Mesenchymal stem cell (in vitro differentiated cells and primary cell): ENCODE measurements around the gene ZNF75A. TPM values are rescaled to one million over a fixed set of nuclear protein-coding genes. Genes with fewer than 3 reads are reported as not detected.
A peak's percentile ranks its signal among the peaks of the same experiment; 100 is the strongest.

Experiments
- DNase-seq: peaks from one replicate; pipeline ENCODE4 v3.0.0-alpha.2; 2013
- H2AFZ ChIP-seq: one replicate; pipeline ENCODE4 v1.6.1; 2013; ENCODE audit warnings: low read depth, mild to moderate bottlenecking, control low read depth, inconsistent platforms, low read length, moderate library complexity
- H2AK5ac ChIP-seq: 2 replicates; pipeline ENCODE4 v1.6.1; 2013; ENCODE audit warnings: low read length, moderate library complexity, mild to moderate bottlenecking, inconsistent platforms; ENCODE audit not compliant: severe bottlenecking
- H2BK120ac ChIP-seq: one replicate; pipeline ENCODE4 v1.6.1; 2013; ENCODE audit warnings: low read depth, mild to moderate bottlenecking, inconsistent platforms, low read length, moderate library complexity
- H2BK12ac ChIP-seq, 2 experiments: one replicate each; pipeline ENCODE4 v1.6.1; 2013; ENCODE audit warnings: inconsistent platforms in 2 of 2, low read length in 2 of 2, mild to moderate bottlenecking in 2 of 2, moderate library complexity in 2 of 2, control low read depth in 1 of 2
- H2BK15ac ChIP-seq: one replicate; pipeline ENCODE4 v1.6.1; 2013; ENCODE audit warnings: mild to moderate bottlenecking, low read depth, inconsistent platforms; ENCODE audit not compliant: poor library complexity, severe bottlenecking
- H2BK5ac ChIP-seq: 2 replicates; pipeline ENCODE4 v1.6.1; 2013; ENCODE audit warnings: low read depth, mild to moderate bottlenecking, low read length, control low read depth, inconsistent platforms; ENCODE audit not compliant: poor library complexity, severe bottlenecking
- H3K14ac ChIP-seq, 2 experiments: one replicate each; pipeline ENCODE4 v1.6.1; 2013; ENCODE audit warnings: inconsistent platforms in 2 of 2, low read length in 2 of 2, control low read depth in 1 of 2, mild to moderate bottlenecking in 1 of 2, moderate library complexity in 1 of 2
- H3K18ac ChIP-seq, 2 experiments: one replicate each; pipeline ENCODE4 v1.6.1; 2013; ENCODE audit warnings: inconsistent platforms in 2 of 2, low read length in 2 of 2, control low read depth in 1 of 2, low read depth in 1 of 2, mild to moderate bottlenecking in 1 of 2
- H3K23ac ChIP-seq, 2 experiments: one replicate each; pipeline ENCODE4 v1.6.1; 2013; ENCODE audit warnings: inconsistent platforms in 2 of 2, low read length in 2 of 2, mild to moderate bottlenecking in 2 of 2, moderate library complexity in 2 of 2, control low read depth in 1 of 2
- H3K27ac ChIP-seq: 2 replicates; pipeline ENCODE4 v1.5.1; 2013; ENCODE audit warnings: mild to moderate bottlenecking, moderate library complexity, low read length, control low read depth, inconsistent platforms; ENCODE audit not compliant: poor library complexity, severe bottlenecking
- H3K27me3 ChIP-seq, 2 experiments: 2 replicates each; pipeline versions ENCODE4 v1.6.1 to v1.7.0; 2013; ENCODE audit warnings: low read length in 2 of 2, mild to moderate bottlenecking in 2 of 2, moderate library complexity in 2 of 2, control low read depth in 1 of 2, inconsistent platforms in 1 of 2; ENCODE audit not compliant: control insufficient read depth in 1 of 2, insufficient read depth in 1 of 2
- H3K36me3 ChIP-seq, 2 experiments: 2 replicates each; pipeline versions ENCODE4 v1.6.1 to v1.7.0; 2013; ENCODE audit warnings: low read length in 2 of 2, control low read depth in 1 of 2, inconsistent platforms in 1 of 2, low read depth in 1 of 2, mild to moderate bottlenecking in 1 of 2; ENCODE audit not compliant: insufficient read depth in 2 of 2, control insufficient read depth in 1 of 2
- H3K4ac ChIP-seq, 2 experiments: one replicate each; pipeline ENCODE4 v1.6.1; 2013; ENCODE audit warnings: inconsistent platforms in 2 of 2, low read length in 2 of 2, mild to moderate bottlenecking in 2 of 2, moderate library complexity in 2 of 2, control low read depth in 1 of 2, low read depth in 1 of 2
- H3K4me1 ChIP-seq: 2 replicates; pipeline ENCODE4 v1.6.1; 2013; ENCODE audit warnings: low read depth, low read length, control low read depth; ENCODE audit not compliant: control insufficient read depth, insufficient read depth
- H3K4me2 ChIP-seq: 2 replicates; pipeline ENCODE4 v1.6.1; 2013; ENCODE audit warnings: low read length, mild to moderate bottlenecking, inconsistent platforms; ENCODE audit not compliant: poor library complexity, severe bottlenecking
- H3K4me3 ChIP-seq, 2 experiments: 2 replicates each; pipeline versions ENCODE4 v1.5.1 to v1.7.0; 2013; ENCODE audit warnings: low read length in 2 of 2, mild to moderate bottlenecking in 2 of 2, control low read depth in 1 of 2, low read depth in 1 of 2; ENCODE audit not compliant: insufficient read depth in 1 of 2
- H3K79me1 ChIP-seq: replicated peaks from 2 replicates; pipeline ENCODE4 v1.6.1; 2013; ENCODE audit warnings: mild to moderate bottlenecking, control low read depth, low read length, inconsistent platforms; ENCODE audit not compliant: poor library complexity, severe bottlenecking
- H3K9ac ChIP-seq: 2 replicates; pipeline ENCODE4 v1.7.0; 2013; ENCODE audit warnings: mild to moderate bottlenecking, low read length, moderate library complexity
- H3K9me3 ChIP-seq: 2 replicates; pipeline ENCODE4 v1.7.0; 2013; ENCODE audit warnings: mild to moderate bottlenecking, low read length; ENCODE audit not compliant: control insufficient read depth
- H4K8ac ChIP-seq: one replicate; pipeline ENCODE4 v1.6.1; 2013; ENCODE audit warnings: inconsistent platforms, mild to moderate bottlenecking, low read length, moderate library complexity
- H4K91ac ChIP-seq: one replicate; pipeline ENCODE4 v1.6.1; 2013; ENCODE audit warnings: mild to moderate bottlenecking, low read length, inconsistent platforms
- WGBS: methylation state at CpG from one replicate; pipeline ENCODE4 v1.1.7; 2013; ENCODE audit warnings: mixed read lengths; 5-methylcytosine and 5-hydroxymethylcytosine counted together
- polyA plus RNA-seq, 2 experiments: library from polyadenylated mRNA; stranded (reverse); fragments of 200-250 nt; gene quantifications; one replicate each; pipeline ENCODE4 v1.2.3, GENCODE V29; 2013

Gene ZNF75A
- 10.0 TPM for polyA plus RNA-seq (2013, experiment 1 of 2)
- polyA plus RNA-seq (2013, experiment 2 of 2) = 9.4 TPM

DNA sequence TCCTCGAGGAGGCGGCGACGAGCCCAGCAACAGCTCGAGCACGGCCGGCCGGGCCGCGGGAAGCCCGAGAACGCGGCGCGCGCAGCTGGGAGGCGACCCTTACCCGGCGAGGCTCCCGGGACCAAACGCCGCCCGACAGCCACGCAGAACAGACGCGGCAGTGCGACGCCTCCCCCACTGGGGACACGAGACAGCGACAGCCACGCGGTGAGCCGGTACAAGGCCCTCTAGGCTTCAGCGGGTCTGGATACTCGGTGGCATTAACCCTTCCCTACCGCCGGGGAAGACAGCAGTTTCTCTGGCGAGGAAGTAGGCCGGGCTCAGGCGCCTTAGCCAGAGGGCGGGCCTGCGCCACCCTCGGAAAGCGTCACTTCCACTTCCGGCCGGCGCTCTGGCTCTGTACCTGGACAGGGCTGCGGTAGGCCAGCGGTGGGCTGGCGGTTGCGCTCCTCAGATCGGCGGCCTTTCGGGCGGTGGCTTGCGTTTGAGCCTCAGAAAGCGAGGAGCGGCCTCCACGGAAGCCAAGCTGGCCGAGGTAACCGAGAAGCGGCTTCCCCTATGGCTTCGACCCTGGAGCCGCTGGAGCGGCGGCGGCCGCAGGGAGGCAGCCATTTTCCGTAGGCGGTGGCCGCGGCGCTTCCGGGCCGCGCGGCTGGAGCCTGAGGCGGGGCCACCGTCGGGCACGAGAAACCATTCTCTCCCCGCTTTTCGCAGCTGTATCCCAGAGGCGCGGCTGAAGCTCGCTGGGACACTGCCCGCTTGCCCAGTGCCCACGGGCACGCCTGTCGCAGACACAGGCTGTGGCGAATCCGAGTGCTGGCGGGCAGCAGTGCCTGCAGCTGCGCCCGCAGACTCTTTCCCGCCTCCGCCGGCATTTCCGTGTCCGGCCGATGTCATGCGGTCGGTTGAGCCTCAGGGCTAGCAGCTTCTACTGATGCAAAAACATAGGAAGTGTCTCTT is at the start of gene ZNF75A, which contains the start of gene TIGD7:
Gene ZNF75A (plus strand): TSS at position 389 of the 960 bp plus-strand sequence. CDS start 2,932 bp downstream, outside the sequence.
Gene TIGD7 (minus strand): TSS at position 322 of the 960 bp plus-strand sequence. CDS start 4,816 bp downstream, outside the sequence.
- Histone ChIP-seq H3K4me3 (peak within 1 kb of the TSS; percentile 83 to 95), H4K91ac (peak within 1 kb of the TSS; percentile 96), H3K4me2 (peak within 1 kb of the TSS; percentile 47), H3K27ac (peak within 1 kb of the TSS; percentile 92), H3K23ac (no peak within 1 kb of the TSS), H2BK120ac (peak within 1 kb of the TSS; percentile 79), H2AFZ (peak within 1 kb of the TSS; percentile 90), H2AK5ac (no peak within 1 kb of the TSS), H3K14ac (peak within 1 kb of the TSS in 1 of 2 experiments; percentile 94), H2BK5ac (peak within 1 kb of the TSS; percentile 71), H3K9me3 (peaks cover 74% of the 10 kb centered on the region), H3K27me3 (no peaks in the 10 kb centered on the region), H3K18ac (peak within 1 kb of the TSS; percentile 97 to 99), H2BK15ac (peak within 1 kb of the TSS; percentile 83), H4K8ac (peak within 1 kb of the TSS; percentile 100), H3K9ac (peak within 1 kb of the TSS; percentile 93), H3K4ac (peak within 1 kb of the TSS; percentile 87 to 95), H3K79me1 (peaks cover 35% of the 10 kb centered on the region), H3K4me1 (peaks cover 7% of the 10 kb centered on the region), H2BK12ac (peak within 1 kb of the TSS in 1 of 2 experiments; percentile 29), H3K36me3 (peaks cover 39 to 63% of the 10 kb centered on the region in 2 experiments)
- WGBS = 25% methylated on average over 103 of the region's 103 CpGs
- peak; percentile 90 for DNase-seq

GRCh38 chr16:3256146-3256865 is 49.0 kb upstream of the ZNF75A start, which contains the start of gene MEFV:
TSS of gene MEFV (minus strand) at chr16:3256633. CDS start at chr16:3256587, 46 bp downstream.
- H4K91ac ChIP-seq = no peak within 1 kb of the TSS
- no peak within 1 kb of the TSS for H2BK5ac ChIP-seq
- H2BK120ac ChIP-seq = no peak within 1 kb of the TSS
- no peak within 1 kb of the TSS for H3K14ac ChIP-seq
- peak within 1 kb of the TSS in 1 of 2 experiments; percentile 6 for H3K23ac ChIP-seq
- H2BK12ac ChIP-seq = no peak within 1 kb of the TSS
- H3K27ac ChIP-seq = no peak within 1 kb of the TSS
- H2AFZ ChIP-seq = no peak within 1 kb of the TSS
- H3K4me1 ChIP-seq = peaks cover 8% of the 10 kb centered on the region
- H3K27me3 ChIP-seq = peaks cover 3 to 27% of the 10 kb centered on the region in 2 experiments
- H3K9ac ChIP-seq = no peak within 1 kb of the TSS
- no peaks in the 10 kb centered on the region for H3K79me1 ChIP-seq
- H3K4ac ChIP-seq = no peak within 1 kb of the TSS
- no peak within 1 kb of the TSS for H2AK5ac ChIP-seq
- WGBS = 80% methylated on average over 14 of the region's 14 CpGs
- H3K4me3 ChIP-seq = no peak within 1 kb of the TSS
- H3K9me3 ChIP-seq = no peaks in the 10 kb centered on the region
- no peak within 1 kb of the TSS for H2BK15ac ChIP-seq
- DNase-seq = peak; percentile 39
- H3K36me3 ChIP-seq = no peaks in the 10 kb centered on the region
- H3K18ac ChIP-seq = no peak within 1 kb of the TSS
- no peak within 1 kb of the TSS for H4K8ac ChIP-seq
- H3K4me2 ChIP-seq = no peak within 1 kb of the TSS

- WGBS = 71% methylated on average over 9 of the region's 9 CpGs
- H3K79me1 ChIP-seq = no peaks in the 10 kb centered on the region
- no peak overlapping the region for H3K4ac ChIP-seq
- H4K8ac ChIP-seq = no peak overlapping the region
- H2BK5ac ChIP-seq = no peak overlapping the region
- H3K14ac ChIP-seq = no peak overlapping the region
- no peak overlapping the region for H2AK5ac ChIP-seq
- no peak overlapping the region for H3K9ac ChIP-seq
- H4K91ac ChIP-seq = no peak overlapping the region
- no peak overlapping the region for H3K23ac ChIP-seq
- no peak overlapping the region for H3K4me3 ChIP-seq
- H3K4me2 ChIP-seq = no peak overlapping the region
- peaks cover 8% of the 10 kb centered on the region for H3K4me1 ChIP-seq
- no peak overlapping the region for H2BK120ac ChIP-seq
- no peak overlapping the region for H3K27ac ChIP-seq
- no peaks in the 10 kb centered on the region for H3K36me3 ChIP-seq
- H2BK12ac ChIP-seq = no peak overlapping the region
- no peak overlapping the region for H2BK15ac ChIP-seq
- H2AFZ ChIP-seq = no peak overlapping the region
- no peaks in the 10 kb centered on the region for H3K9me3 ChIP-seq
- no peak overlapping the region for H3K18ac ChIP-seq
- DNase-seq = no peak
- peaks cover 3 to 25% of the 10 kb centered on the region in 2 experiments for H3K27me3 ChIP-seq
These were observed 48.3 kb upstream of the ZNF75A start for GRCh38 chr16:3256866-3257465.
